HG03025 (cell line): Measurements from ENCODE around the gene TMEM151A.
"Not testable (repeated sequence)": the region's sequence is repeated elsewhere in the genome, so short reads cannot be mapped to it uniquely, and the experiment has no call there.

Experiments
- ATAC-seq: cut with Tn5 transposase; IDR thresholded peaks from one replicate; pipeline ENCODE4 v1.9.1; 2021; ENCODE audit warnings: mild to moderate bottlenecking, moderate library complexity; ENCODE audit not compliant: unreplicated experiment, low FRiP score

Gene TMEM151A

DNA sequence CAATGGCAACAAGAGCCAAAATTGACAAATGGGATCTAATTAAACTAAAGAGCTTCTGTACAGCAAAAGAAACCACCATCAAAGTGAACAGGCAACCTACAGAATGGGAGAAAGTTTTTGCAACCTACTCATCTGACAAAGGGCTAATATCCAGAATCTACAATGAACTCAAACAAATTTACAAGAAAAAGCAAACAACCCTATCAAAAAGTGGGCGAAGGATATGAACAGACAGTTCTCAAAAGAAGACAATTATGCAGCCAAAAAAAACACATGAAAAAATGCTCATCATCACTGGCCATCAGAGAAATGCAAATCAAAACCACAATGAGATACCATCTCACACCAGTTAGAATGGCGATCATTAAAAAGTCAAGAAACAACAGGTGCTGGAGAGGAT lies 28.6 kb downstream of the TMEM151A start:
- not testable (repeated sequence) for ATAC-seq

DNA sequence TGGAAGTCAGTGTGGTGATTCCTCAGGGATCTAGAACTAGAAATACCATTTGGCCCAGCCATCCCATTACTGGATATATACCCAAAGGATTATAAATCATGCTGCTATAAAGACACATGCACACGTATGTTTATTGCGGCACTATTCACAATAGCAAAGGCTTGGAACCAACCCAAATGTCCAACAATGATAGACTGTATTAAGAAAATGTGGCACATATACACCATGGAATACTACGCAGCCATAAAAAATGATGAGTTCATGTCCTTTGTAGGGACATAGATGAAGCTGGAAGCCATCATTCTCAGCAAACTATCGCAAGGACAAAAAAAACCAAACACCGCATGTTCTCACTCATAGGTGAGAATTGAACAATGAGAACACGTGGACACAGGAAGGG lies 29.1 kb downstream of the TMEM151A start:
- ATAC-seq = not testable (repeated sequence)

- no peak for ATAC-seq
Observed at GRCh38 chr11:66321606-66322005, 29.9 kb downstream of the TMEM151A start.

DNA sequence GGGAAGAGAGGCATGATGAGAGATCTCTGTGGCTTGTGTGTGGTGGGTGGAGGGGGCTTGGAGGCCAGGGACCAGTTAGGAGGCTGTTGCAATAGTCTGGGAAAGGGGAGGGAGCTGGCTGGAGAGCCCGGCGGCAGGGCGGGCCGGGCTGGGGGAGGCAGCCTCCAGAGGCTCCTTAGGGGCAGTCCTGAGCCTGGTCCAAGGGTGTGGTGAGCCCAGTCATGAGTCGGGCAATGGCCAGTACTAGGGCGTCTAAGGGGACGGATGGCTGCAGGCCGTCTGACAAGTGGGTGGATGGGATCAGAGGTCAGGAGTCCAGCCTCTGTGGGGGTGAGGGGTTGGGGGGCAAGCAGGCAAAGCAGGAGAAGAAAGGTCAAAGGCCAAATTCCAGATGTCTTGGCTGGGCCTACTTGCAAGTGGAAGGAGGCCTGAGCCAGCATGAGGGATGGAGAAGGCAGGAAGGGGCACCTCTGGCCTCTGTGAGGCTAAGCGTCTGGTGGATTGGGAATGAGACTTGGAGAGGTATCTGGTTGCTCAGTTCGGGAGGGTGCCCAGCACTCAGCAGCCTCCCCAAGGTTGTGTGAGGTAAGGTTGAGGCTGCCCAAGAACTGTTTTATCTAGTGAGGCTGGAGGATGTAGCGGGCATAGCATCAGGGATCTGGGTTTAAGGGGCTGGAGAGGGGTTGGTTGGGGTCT lies 31.2 kb downstream of the TMEM151A start:
- no peak for ATAC-seq

- no peak for ATAC-seq
Observed at GRCh38 chr11:66323684-66324083, 32.0 kb downstream of the TMEM151A start.

GRCh38 chr11:66324664-66325063 lies 33.0 kb downstream of the TMEM151A start:
- ATAC-seq = no peak

- ATAC-seq = no peak
Observed at GRCh38 chr11:66325263-66325671, 33.6 kb downstream of the TMEM151A start.

DNA sequence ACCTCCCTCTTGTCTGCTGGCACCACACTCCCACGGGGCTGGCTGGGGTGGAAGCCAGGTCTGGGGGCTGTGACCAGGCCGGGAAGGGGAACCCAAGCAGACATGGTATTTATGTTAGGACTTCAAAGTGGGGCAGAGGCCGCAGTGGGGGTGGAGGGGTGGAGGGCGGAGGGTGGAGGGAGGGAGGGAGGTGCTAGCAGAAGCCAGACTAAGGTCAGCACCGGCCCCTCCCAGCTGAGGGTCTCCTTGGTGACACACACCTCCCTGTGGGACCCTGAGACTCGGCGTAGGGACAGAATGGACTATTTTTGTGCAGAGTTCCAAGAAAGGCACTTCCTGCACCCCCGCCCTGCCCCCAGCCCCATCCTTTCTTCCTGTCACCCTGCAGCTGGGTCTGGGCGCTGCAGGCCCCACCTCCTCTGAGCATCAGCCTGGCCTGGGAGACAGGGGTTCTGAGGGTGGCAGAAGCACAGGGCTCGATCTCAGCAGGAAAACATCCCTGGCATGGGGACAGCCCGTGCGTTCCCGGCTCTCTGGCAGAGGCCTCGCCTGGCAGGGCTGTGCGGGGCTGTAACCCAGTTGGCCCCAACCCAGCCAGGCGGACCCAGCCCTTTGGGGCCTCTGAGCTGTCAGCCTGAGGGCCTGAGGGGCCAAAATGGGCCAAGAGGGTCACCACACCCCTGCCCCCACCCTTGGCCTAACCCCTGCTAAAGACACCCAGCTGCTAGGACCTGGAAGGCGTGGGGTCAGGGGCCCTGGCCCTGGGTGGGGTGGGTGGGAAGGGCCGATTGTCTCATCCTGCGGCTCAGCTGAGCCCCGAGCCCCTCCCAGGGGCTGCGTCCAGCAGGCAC lies 34.8 kb downstream of the TMEM151A start:
- ATAC-seq = no peak

DNA sequence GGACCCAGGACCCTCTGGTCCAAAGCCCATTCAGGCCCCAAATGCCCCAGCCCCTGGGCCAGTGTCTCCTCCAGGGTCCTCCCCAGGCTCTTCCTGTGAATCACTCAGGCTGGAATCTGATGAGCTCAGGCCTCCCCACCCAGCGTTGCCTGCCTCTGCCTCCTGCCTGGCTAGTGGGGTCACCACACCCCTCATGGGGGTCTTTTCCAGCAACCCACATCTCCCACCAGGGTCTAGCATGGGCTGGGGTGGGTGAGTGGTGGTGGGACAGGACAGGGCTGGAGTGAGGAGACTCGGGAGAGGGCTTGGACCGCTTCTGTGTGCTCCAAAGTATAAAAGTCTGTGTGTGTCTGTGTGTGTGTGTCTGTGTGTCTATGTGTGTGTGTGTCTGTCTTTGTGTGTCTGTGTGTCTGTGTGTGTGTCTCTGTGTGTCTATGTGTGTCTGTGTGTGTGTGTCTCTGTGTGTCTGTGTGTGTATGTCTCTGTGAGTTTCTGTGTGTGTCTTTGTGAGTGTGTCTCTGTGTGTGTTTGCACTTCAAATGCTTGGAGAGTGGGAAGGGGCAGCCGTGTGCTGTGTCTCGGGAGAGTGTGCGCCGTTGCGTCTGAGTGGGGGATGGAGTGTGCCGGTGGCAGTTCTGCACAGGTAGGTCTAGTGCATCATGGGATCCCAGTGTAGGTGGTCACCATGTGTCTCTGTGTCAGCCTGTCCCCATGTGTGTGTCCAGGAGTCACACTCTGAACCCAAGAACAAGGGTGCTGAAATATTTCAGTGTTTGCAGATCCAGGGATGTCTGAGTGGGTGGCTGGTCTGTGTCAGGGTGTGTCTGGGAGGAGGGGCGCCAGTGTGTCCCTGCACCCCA lies 35.7 kb downstream of the TMEM151A start:
- ATAC-seq = no peak

DNA sequence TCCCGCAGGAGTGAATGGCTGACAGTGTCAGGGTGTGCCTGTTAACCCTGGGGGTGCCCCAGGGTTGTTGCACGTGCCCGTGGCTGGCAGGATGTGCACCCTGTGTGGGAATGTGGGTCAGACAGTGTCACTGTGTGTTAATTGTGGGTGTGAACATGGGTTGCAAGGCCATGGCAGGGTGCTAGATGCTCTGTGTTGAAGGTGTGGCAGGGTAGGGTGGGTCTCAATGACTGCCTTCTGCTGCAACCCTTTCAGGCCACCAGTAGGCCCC lies 36.3 kb downstream of the TMEM151A start:
- ATAC-seq = no peak

DNA sequence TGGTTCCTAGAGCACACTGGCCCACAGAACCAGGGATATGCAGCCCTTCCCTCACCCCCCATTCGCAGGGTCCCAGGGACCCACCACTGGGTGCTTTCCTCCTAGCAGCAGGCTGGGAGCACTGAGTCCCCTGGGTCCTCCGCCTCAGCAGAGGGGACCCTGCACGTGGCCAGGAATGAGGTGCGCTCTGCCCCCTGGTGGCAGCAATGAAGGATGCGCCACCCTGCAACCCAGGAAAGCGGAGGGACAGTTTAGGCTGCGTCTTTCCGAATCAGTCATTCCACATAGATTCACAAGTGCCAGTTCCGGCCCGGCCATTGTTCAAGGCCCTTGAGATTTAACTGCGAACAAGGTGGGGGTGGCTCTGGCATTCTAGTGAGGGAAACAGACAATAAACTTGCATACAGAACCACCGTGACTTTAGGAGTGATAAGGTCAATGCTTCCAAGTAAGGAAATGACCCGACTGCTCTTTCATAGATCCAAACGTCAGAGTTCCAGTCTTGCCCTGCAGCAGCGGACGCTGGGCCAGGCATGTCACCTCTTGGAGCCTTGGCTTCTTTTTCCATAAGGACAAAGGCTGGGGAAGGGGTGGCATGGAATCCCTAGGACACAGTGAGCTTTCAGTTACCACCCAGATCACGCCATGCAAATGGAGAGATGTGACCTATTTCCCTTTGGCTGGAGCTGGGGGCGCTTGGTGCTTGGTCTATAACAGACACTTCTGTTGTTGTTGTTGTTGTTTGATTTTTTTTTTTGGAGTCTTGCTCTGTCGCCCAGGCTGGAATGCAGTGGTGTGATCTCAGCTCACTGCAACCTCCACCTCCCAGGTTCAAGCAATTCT lies 36.8 kb downstream of the TMEM151A start:
- no peak for ATAC-seq

DNA sequence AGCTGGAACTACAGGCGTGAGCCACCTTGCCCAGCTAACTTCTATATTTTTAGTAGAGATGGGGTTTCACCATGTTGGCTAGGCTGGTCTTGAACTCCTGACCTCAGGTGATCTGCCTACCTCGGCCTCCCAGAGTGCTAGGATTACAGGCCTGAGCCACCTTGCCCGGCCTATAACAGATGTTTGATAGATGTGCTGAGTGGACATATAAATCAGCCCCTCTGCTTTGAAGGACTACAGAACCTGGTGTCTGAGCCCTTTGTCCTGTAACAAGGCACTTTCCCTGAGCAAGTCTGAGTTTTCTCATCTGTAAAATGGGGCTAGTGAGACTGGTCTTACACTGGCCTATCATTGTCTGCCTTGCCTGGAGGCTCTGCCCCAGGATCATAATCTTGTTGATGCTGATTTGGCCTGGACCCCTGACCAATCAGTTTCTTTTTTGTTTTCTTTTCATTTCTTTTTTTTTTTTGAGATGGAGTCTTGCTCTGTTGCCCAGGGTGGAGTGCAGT lies 37.5 kb downstream of the TMEM151A start:
- ATAC-seq = no peak

GRCh38 chr11:66330931-66331330 lies 39.2 kb downstream of the TMEM151A start:
- ATAC-seq = no peak

- ATAC-seq = no peak
Observed at GRCh38 chr11:66331542-66332370, 40.1 kb downstream of the TMEM151A start.

- ATAC-seq = no peak
Observed at GRCh38 chr11:66332371-66333219, 40.9 kb downstream of the TMEM151A start.

DNA sequence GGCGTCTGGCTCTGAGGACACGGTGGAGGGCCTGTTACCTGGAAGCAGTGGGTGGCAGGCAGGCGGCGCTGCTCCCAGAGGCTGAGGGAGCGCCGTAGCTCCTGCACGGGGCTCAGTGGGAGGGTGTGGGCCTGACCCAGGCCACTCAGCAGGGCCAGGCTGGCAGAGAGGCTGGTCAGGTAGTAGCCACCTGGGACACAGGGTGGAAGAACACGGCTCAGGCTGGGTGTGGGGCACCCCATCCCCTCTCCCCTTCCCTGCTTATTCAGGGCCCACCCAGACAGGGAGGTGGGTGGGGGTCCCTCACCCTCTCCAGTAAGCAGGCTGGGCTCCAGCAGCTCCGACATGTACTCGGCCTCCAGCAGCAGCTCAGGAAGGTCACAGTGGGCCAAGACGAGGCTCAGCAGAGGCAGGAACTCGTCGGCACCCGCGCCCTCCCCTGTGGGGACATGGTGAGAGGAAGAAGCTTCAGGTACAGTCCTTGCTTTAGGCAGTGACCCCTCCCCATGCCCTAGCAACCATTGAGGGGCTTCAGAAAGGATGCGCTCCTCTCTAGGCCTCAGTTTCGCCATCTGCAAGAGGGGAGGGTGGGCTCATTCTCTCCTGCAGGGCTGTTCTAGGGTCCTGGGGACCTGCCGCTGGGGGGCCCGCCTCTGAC lies 41.7 kb downstream of the TMEM151A start:
- ATAC-seq = no peak

DNA sequence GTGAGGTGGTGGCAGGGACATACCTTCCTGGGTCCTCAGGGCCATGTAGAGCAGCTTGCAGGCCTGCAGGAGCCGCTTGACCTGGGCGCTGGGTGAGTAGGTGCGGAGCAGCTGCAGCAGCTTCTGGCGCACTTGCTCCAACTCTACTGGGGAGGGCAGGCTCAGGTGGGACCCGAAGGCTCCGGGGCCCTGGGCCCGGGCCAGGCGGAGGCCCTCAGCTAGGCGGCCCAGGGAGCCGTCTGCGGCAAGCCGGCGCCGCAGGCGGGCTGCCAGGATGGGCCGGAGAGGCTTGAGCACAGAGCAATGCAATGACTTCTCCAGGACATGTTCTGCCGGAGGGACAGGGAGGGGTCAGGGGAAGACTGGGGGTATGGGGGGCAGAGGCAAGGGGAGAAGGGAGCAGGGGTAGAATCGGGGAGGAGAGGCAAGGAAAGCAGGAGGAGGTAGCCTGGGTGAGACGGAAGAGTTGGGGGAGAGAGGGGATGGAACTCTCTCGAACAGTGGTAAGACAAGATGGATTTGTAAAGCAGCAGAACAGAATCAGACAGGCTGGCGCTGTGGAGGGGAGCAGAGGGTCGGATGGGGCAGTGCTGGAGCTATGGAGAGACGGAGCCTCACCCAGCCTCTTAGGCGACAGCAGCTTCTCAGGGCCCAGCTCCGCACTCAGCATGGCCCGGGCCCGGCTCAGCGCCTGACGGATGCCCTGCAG lies 42.4 kb downstream of the TMEM151A start:
- ATAC-seq = no peak
